SK-N-SH treated with all-trans-retinoic acid at 6 μM for 48 hours (cell line): ENCODE results near the gene CHSY1.

Source experiments
- GLIS3 ChIP-seq: fragments of 250-450 bp; sonication (Bioruptor Pico); IDR thresholded peaks from 2 replicates; pipeline ENCODE4 v1.5.0; 2020; ENCODE audit warnings: mild to moderate bottlenecking, moderate library complexity
- RARB ChIP-seq: fragments of 250-450 bp; sonication (Bioruptor Pico); IDR thresholded peaks from 2 replicates; pipeline ENCODE4 v1.8.0; 2021; ENCODE audit warnings: mild to moderate bottlenecking, moderate library complexity
- TCF4 ChIP-seq: fragments of 250-450 bp; sonication (Bioruptor Pico); IDR thresholded peaks from 2 replicates; pipeline ENCODE4 v1.8.0; 2021; ENCODE audit warnings: mild to moderate bottlenecking, moderate library complexity, borderline replicate concordance
- ZFP30 ChIP-seq: fragments of 450-650 bp; formaldehyde crosslinking; IDR thresholded peaks from 2 replicates; pipeline ENCODE4 v1.5.0; 2022; ENCODE audit warnings: mild to moderate bottlenecking, moderate library complexity
- TF ChIP-seq, protein P1 (sequence below): fragments of 250-450 bp; sonication (Bioruptor Pico); IDR thresholded peaks from 2 replicates; pipeline ENCODE4 v1.5.1; 2020; ENCODE audit warnings: low read depth, mild to moderate bottlenecking, moderate library complexity

DNA sequence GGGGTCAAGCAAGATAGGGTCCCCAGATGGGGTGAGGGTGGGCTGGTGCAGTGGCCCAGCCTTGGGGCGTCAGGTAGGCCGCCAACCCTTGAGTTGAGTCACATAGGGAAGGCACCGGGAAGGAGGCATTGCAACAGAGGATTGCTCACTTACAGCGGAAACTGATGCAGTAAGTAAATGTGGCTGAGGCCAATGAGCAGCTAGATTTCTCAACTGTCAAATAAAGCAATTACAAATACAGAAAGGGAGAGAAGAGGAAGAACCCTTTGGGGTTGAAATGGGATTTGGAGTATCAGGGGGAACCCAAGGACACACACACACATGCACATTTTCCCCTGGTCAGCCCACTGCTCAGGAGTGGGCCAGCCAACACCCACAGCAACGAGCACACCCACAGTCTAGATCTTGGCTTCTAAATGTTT lies 44.0 kb downstream of the CHSY1 start:
- TF ChIP-seq ZFP30 (CRISPR knock-in tag), result no peak
- TF ChIP-seq GLIS3 (CRISPR knock-in tag), result no peak
- TF ChIP-seq RARB, result no peak
- TF ChIP-seq TCF4 (CRISPR knock-in tag), result no peak
- TF ChIP-seq, protein P1, sequence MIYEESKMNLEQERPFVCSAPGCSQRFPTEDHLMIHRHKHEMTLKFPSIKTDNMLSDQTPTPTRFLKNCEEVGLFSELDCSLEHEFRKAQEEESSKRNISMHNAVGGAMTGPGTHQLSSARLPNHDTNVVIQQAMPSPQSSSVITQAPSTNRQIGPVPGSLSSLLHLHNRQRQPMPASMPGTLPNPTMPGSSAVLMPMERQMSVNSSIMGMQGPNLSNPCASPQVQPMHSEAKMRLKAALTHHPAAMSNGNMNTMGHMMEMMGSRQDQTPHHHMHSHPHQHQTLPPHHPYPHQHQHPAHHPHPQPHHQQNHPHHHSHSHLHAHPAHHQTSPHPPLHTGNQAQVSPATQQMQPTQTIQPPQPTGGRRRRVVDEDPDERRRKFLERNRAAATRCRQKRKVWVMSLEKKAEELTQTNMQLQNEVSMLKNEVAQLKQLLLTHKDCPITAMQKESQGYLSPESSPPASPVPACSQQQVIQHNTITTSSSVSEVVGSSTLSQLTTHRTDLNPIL (CRISPR knock-in tag), result no peak
